Activated B cell treated with CpG ODN at 0.5 μM for 24 hours (primary cell): ENCODE measurements around the gene ABHD8. TPM values are rescaled to one million over a fixed set of nuclear protein-coding genes. Genes with fewer than 3 reads are reported as not detected.

Experiments
- ATAC-seq: fragments of 200-7000 bp; cut with Tn5 transposase; one replicate; pipeline ENCODE4 v1.10.0; 2021; ENCODE audit warnings: low read depth, mild to moderate bottlenecking, moderate library complexity
- CTCF ChIA-PET: fragments of 350-600 bp; sonication (Branson Sonifier 250); formaldehyde crosslinking; loops from one replicate; lab custom pipeline; 2021; ENCODE audit warnings: antibody characterized with exemption; lab: Charles Lee
- POLR2A ChIA-PET: fragments of 350-600 bp; sonication (Branson Sonifier 250); formaldehyde crosslinking; loops from one replicate; lab custom pipeline; 2021; ENCODE audit warnings: antibody characterized with exemption; lab: Charles Lee
- DNase-seq: peaks from one replicate; pipeline ENCODE4 v3.0.0; 2022
- H3K27ac Mint-ChIP-seq: one replicate; pipeline ENCODE4 v1.8.0; 2020; ENCODE audit warnings: mixed read lengths
- H3K27me3 Mint-ChIP-seq: one replicate; pipeline ENCODE4 v1.8.0; 2021; ENCODE audit warnings: mixed read lengths
- H3K36me3 Mint-ChIP-seq: one replicate; pipeline ENCODE4 v1.8.0; 2021; ENCODE audit warnings: low read depth, mixed read lengths
- H3K4me1 Mint-ChIP-seq: one replicate; pipeline ENCODE4 v1.8.0; 2021; ENCODE audit warnings: mixed read lengths
- H3K4me3 Mint-ChIP-seq: one replicate; pipeline ENCODE4 v1.8.0; 2020; ENCODE audit warnings: mild to moderate bottlenecking, mixed read lengths
- H3K9me3 Mint-ChIP-seq: one replicate; pipeline ENCODE4 v1.8.0; 2020; ENCODE audit warnings: mixed read lengths
- CTCF ChIP-seq: fragments of 200-600 bp; IDR thresholded peaks from one replicate; pipeline ENCODE4 v1.8.0; 2022; ENCODE audit warnings: antibody characterized with exemption, mild to moderate bottlenecking
- intact Hi-C: fragments of 100-400 bp; cut with micrococcal nuclease; formaldehyde crosslinking; loops from one replicate; pipeline ENCODE4 v1.15.1; 2024
- total RNA-seq: library from RNA; stranded (reverse); gene quantifications from 2 replicates; pipeline ENCODE4 v1.2.3, GENCODE V29; 2022

Gene ABHD8
- total RNA-seq, 1 donor from 2014 or later: 5.4 TPM

- peak within 1 kb of the TSS; percentile 24 for H3K27ac Mint-ChIP-seq
- intact Hi-C loops: no loop called here
- no peaks in the 10 kb centered on the region for H3K27me3 Mint-ChIP-seq
- TF ChIP-seq CTCF: no peak
- DNase-seq: no peak
- H3K4me1 Mint-ChIP-seq: peaks cover 35% of the 10 kb centered on the region
- ATAC-seq: no peak
- POLR2A ChIA-PET: interaction anchor here (0.6 to 2.4 kb wide), 4 partner anchors 39 to 199 kb away, joined by 3 to 9 read pairs (median 4); partner anchors contain the start of genes OCEL1 and USE1
- CTCF ChIA-PET: interaction anchor here (0.7 to 1.5 kb wide), 3 partner anchors 17 to 38 kb away, joined by 3 to 5 read pairs (median 4); partner anchors contain the start of gene ANKLE1
- no peak within 1 kb of the TSS for H3K4me3 Mint-ChIP-seq
- H3K9me3 Mint-ChIP-seq: no peaks in the 10 kb centered on the region
- H3K36me3 Mint-ChIP-seq: peaks cover 10% of the 10 kb centered on the region
These were observed 38.6 kb downstream of the ABHD8 start, which contains the start of gene USHBP1 for GRCh38 chr19:17264641-17264979. Gene USHBP1 (minus strand): TSS chr19:17264745. CDS start chr19:17264299, 446 bp downstream.

GRCh38 chr19:17263712-17264640, 39.2 kb downstream of the ABHD8 start:
- ATAC-seq: no peak
- Mint-ChIP-seq H3K4me1 (peaks cover 33% of the 10 kb centered on the region), H3K27me3 (no peaks in the 10 kb centered on the region), H3K27ac (peak overlapping the region; percentile 24), H3K4me3 (no peak overlapping the region), H3K9me3 (no peaks in the 10 kb centered on the region), H3K36me3 (peaks cover 8% of the 10 kb centered on the region)
- no peak for DNase-seq
- ChIA-PET CTCF (interaction anchor here (0.7 to 1.2 kb wide), 2 partner anchors 17 to 37 kb away, joined by 3 to 4 read pairs; partner anchors contain the start of gene ANKLE1), POLR2A (interaction anchor here (0.6 to 2.4 kb wide), 5 partner anchors 38 to 936 kb away, joined by 3 to 9 read pairs (median 3); partner anchors contain the start of genes OCEL1 and USE1)
- intact Hi-C loops: no loop called here
- no peak for TF ChIP-seq CTCF

DNA sequence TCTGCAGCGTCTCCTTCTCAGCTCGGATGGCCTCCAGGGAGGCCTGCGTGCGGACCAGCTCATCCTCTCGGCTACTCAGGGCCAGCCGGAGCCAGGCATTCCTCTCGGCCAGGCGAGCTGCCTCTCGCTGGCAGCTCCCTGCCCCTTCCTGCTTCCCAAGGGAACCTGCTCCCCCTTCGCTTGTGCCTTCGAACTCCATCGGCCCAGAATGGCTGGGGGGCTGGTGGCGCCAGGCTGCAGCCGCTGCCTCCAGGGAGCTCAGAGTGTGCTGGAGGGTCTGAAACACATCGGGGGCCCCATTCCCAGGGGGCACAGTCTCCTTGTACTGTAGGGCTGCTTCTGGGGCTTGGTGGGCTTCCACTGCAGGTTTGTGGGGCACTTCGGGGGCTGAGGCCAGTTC, 40.7 kb downstream of the ABHD8 start:
- Mint-ChIP-seq H3K27me3 (no peaks in the 10 kb centered on the region), H3K36me3 (peaks cover 5% of the 10 kb centered on the region), H3K4me1 (peaks cover 24% of the 10 kb centered on the region), H3K27ac (no peak overlapping the region), H3K4me3 (no peak overlapping the region), H3K9me3 (no peaks in the 10 kb centered on the region)
- no peak for DNase-seq
- ChIA-PET POLR2A (interaction anchor here (0.6 to 0.7 kb wide), 3 partner anchors 133 to 589 kb away, joined by 3 to 7 read pairs (median 3); no protein-coding TSS in a partner anchor), CTCF (interaction anchor here (0.5 to 0.9 kb wide), 3 partner anchors 10 to 202 kb away, joined by 3 read pairs; no protein-coding TSS in a partner anchor)
- TF ChIP-seq CTCF: no peak
- intact Hi-C loops: no loop called here
- ATAC-seq: no peak

- peak; percentile 100 for ATAC-seq
- H3K27me3 Mint-ChIP-seq: no peaks in the 10 kb centered on the region
- H3K9me3 Mint-ChIP-seq: no peaks in the 10 kb centered on the region
- H3K36me3 Mint-ChIP-seq: no peaks in the 10 kb centered on the region
- peak; percentile 83 for DNase-seq
- CTCF ChIA-PET: interaction anchor here (0.8 to 2.9 kb wide), 8 partner anchors 11 to 205 kb away, joined by 3 to 19 read pairs (median 5); partner anchors contain the start of genes ANKLE1 and MRPL34
- intact Hi-C loops: loop anchor here (1.0 kb wide), 5 partner anchors 21 to 205 kb away; partner anchors contain the start of gene MRPL34
- H3K4me1 Mint-ChIP-seq: peaks cover 11% of the 10 kb centered on the region
- no peak overlapping the region for H3K27ac Mint-ChIP-seq
- H3K4me3 Mint-ChIP-seq: no peak overlapping the region
- POLR2A ChIA-PET: interaction anchor here (0.7 to 1.3 kb wide), 4 partner anchors 13 to 45 kb away, joined by 3 to 11 read pairs (median 4); partner anchors contain the start of genes ANKLE1, MRPL34 and OCEL1
- peak; percentile 74 for TF ChIP-seq CTCF
These were observed 42.3 kb downstream of the ABHD8 start for GRCh38 chr19:17260842-17261325.
